Endothelial cell of umbilical vein (primary cell): ENCODE results near the gene STAP1. TPM values are rescaled to one million over a fixed set of nuclear protein-coding genes. Genes with fewer than 3 reads are reported as not detected.

ENCODE experiments used
- BruUV-seq: library from RNA; stranded (reverse); fragments of 400-500 nt; replicated peaks from 2 replicates; lab custom pipeline; 2021; lab: Mats Ljungman, UMichigan
- CTCF ChIA-PET: fragments of 300-600, 350-600 bp; sonication (Branson Sonifier 250); formaldehyde crosslinking; loops from one replicate; lab custom pipeline; 2021; ENCODE audit warnings: antibody characterized with exemption, inconsistent platforms; lab: Charles Lee
- POLR2A ChIA-PET: fragments of 300-600, 350-600 bp; sonication (Branson Sonifier 250); formaldehyde crosslinking; loops from one replicate; lab custom pipeline; 2021; ENCODE audit warnings: antibody characterized with exemption, inconsistent platforms; lab: Charles Lee
- DNase-seq: peaks from one replicate; pipeline ENCODE4 v3.0.0-alpha.2; 2011; ENCODE audit warnings: low read depth, low spot score
- FAIRE-seq: peaks from 2 replicates; lab custom pipeline; 2011; peaks lifted over from hg19 to GRCh38; lab: Jason Lieb, UNC
- H2AFZ ChIP-seq: 2 replicates; pipeline ENCODE4 v1.6.0; 2012; ENCODE audit warnings: low read depth, low read length, control low read depth, inconsistent platforms
- H3K27ac ChIP-seq: 2 replicates; pipeline ENCODE4 v1.5.1; 2011; ENCODE audit warnings: low read depth, mild to moderate bottlenecking, control low read depth, low read length, moderate library complexity; ENCODE audit not compliant: insufficient read depth
- H3K27me3 ChIP-seq, 2 experiments: 2 replicates each; pipeline versions ENCODE4 v1.6.0 to v1.6.1; 2011; ENCODE audit warnings: low read length in 2 of 2, mixed read lengths in 1 of 2; ENCODE audit not compliant: control insufficient read depth in 2 of 2, insufficient read depth in 2 of 2
- H3K36me3 ChIP-seq, 2 experiments: 2 replicates in 1 of 2; 3 replicates in 1 of 2; pipeline ENCODE4 v1.5.1; 2011; ENCODE audit warnings: low read length in 2 of 2, mild to moderate bottlenecking in 1 of 2, moderate library complexity in 1 of 2; ENCODE audit not compliant: control insufficient read depth in 2 of 2, insufficient read depth in 2 of 2; ENCODE audit errors: extremely low read depth in 1 of 2
- H3K4me1 ChIP-seq: 3 replicates; pipeline ENCODE4 v1.5.1; 2011; ENCODE audit warnings: mild to moderate bottlenecking, low read length; ENCODE audit not compliant: control insufficient read depth, insufficient read depth; ENCODE audit errors: extremely low read depth
- H3K4me2 ChIP-seq: 2 replicates; pipeline ENCODE4 v1.6.1; 2011; ENCODE audit warnings: low read length, control low read depth, mixed read lengths; ENCODE audit not compliant: insufficient read depth
- H3K4me3 ChIP-seq, 3 experiments: fragments of 200-600 bp in 1 of 3; sonication (generic), shearing (Covaris generic) in 1 of 3; replicated peaks in 1 of 3; 2 replicates each; pipeline ENCODE4 v1.5.1; 2011 to 2016; ENCODE audit warnings: control low read depth in 3 of 3, low read length in 3 of 3, mild to moderate bottlenecking in 2 of 3, inconsistent platforms in 1 of 3, low read depth in 1 of 3, moderate library complexity in 1 of 3; ENCODE audit not compliant: insufficient read depth in 1 of 3
- H3K79me2 ChIP-seq: 2 replicates; pipeline ENCODE4 v1.6.0; 2012; ENCODE audit warnings: low read length, inconsistent platforms; ENCODE audit not compliant: control insufficient read depth, insufficient read depth
- H3K9ac ChIP-seq: replicated peaks from 2 replicates; pipeline ENCODE3; 2011; ENCODE audit warnings: low read length, control low read depth; ENCODE audit not compliant: insufficient read depth; ENCODE audit errors: extremely low read depth
- H3K9me1 ChIP-seq: replicated peaks from 3 replicates; pipeline ENCODE4 v1.6.0; 2011; ENCODE audit warnings: mild to moderate bottlenecking, low read length; ENCODE audit not compliant: control insufficient read depth, insufficient read depth; ENCODE audit errors: extremely low read depth
- H3K9me3 ChIP-seq: replicated peaks from 2 replicates; pipeline ENCODE4 v1.5.1; 2012; ENCODE audit warnings: low read length, inconsistent platforms; ENCODE audit not compliant: control insufficient read depth, insufficient read depth
- H4K20me1 ChIP-seq: replicated peaks from 2 replicates; pipeline ENCODE3; 2011; ENCODE audit warnings: mild to moderate bottlenecking, low read length; ENCODE audit not compliant: control insufficient read depth, insufficient read depth; ENCODE audit errors: extremely low read depth
- EZH2 ChIP-seq: IDR thresholded peaks from 2 replicates; pipeline ENCODE4 v1.6.1; 2012; ENCODE audit warnings: borderline replicate concordance, low read depth, mild to moderate bottlenecking, moderate library complexity, low read length, inconsistent platforms; ENCODE audit not compliant: severe bottlenecking
- FOS ChIP-seq: IDR thresholded peaks from 2 replicates; pipeline ENCODE4 v1.6.1; 2011; ENCODE audit warnings: mild to moderate bottlenecking, low read length, moderate library complexity, borderline replicate concordance; ENCODE audit not compliant: insufficient read depth
- GATA2 ChIP-seq: IDR thresholded peaks from 2 replicates; pipeline ENCODE4 v1.7.0; 2011; ENCODE audit warnings: low read depth, mild to moderate bottlenecking, moderate library complexity, mixed read lengths, low read length; ENCODE audit not compliant: insufficient read length, insufficient read depth
- JUN ChIP-seq: IDR thresholded peaks from 2 replicates; pipeline ENCODE4 v1.6.1; 2011; ENCODE audit warnings: borderline replicate concordance, low read depth; ENCODE audit not compliant: insufficient read length, insufficient read depth
- MYC ChIP-seq: IDR thresholded peaks from one replicate; pipeline ENCODE4 v1.6.1; 2011; ENCODE audit warnings: mild to moderate bottlenecking, low read depth, low read length
- POLR2A ChIP-seq: IDR thresholded peaks from 2 replicates; pipeline ENCODE4 v1.6.1; 2012; ENCODE audit warnings: low read depth, mild to moderate bottlenecking, control low read depth, low read length
- POLR2AphosphoS5 ChIP-seq: IDR thresholded peaks from 2 replicates; pipeline ENCODE4 v1.6.1; 2012; ENCODE audit warnings: low read depth, mild to moderate bottlenecking, control low read depth, low read length, moderate library complexity; ENCODE audit not compliant: insufficient read depth
- dilution Hi-C: fragments of 300-500 bp; cut with MboI; formaldehyde crosslinking; loops from one replicate; pipeline ENCODE4 v1.15.0; 2019; ENCODE audit warnings: low sequenced_read_pairs; ENCODE audit not compliant: extremely low pct_ligation_motif_present
- intact Hi-C: fragments of 100-400 bp; cut with micrococcal nuclease; formaldehyde crosslinking; loops from one replicate; pipeline ENCODE4 v1.10.0; 2022
- polyA plus RNA-seq, 4 experiments: library from polyadenylated mRNA; depleted of rRNA in 3 of 4; stranded (reverse) in 3 of 4; unstranded in 1 of 4; fragments of >200 nt; gene quantifications; 2 replicates each; pipeline versions ENCODE4 v1.2.1 to v1.2.3, GENCODE V29; 2011 to 2012; ENCODE audit warnings: missing spikeins in 1 of 4
- total RNA-seq: library from RNA; stranded (reverse); gene quantifications from 2 replicates; pipeline ENCODE4 v1.2.3, GENCODE V29; 2021
- TF ChIP-seq, protein P1 (sequence below), 2 donors: IDR thresholded peaks; 1 replicate in 1 of 2; 2 replicates in 1 of 2; pipeline ENCODE4 v1.5.1; 2011; ENCODE audit warnings: low read length in 2 of 2, mild to moderate bottlenecking in 2 of 2, moderate library complexity in 2 of 2, control low read depth in 1 of 2, inconsistent platforms in 1 of 2, low read depth in 1 of 2; ENCODE audit not compliant: insufficient read depth in 1 of 2; ENCODE audit errors: extremely low read depth in 1 of 2
- TF ChIP-seq, protein P2 (sequence below): IDR thresholded peaks from 2 replicates; pipeline ENCODE4 v1.6.1; 2011; ENCODE audit not compliant: insufficient read depth, insufficient read length

The STAP1 gene
- total and polyA plus RNA-seq, 2 donors (not counting 3 experiments of a cell fraction or from before 2014, with no cell fraction given), result not detected

DNA sequence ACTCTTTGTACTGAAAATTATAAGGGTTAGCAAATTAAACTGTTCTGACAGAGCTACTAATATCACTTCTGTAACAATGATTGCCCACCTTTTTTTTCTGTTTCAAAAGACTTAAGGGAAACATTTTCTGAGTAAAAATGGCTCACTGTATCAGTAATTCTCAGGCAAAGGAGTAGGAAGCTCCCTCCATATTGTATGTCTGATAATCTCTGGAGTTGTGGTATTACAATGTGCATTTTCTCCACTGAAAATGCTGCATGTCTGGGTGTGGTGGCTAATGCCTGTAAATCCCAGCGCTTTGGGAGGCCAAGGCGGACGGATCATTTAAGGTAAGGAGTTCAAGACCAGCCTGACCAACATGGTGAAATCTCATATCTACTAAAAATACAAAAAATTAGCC lies 4.4 kb upstream of the STAP1 start:
- no peaks in the 10 kb centered on the region for H3K79me2 ChIP-seq
- no peaks in the 10 kb centered on the region for H3K36me3 ChIP-seq
- no peaks in the 10 kb centered on the region for H4K20me1 ChIP-seq
- H3K4me1 ChIP-seq, result peaks cover 9% of the 10 kb centered on the region
- H2AFZ ChIP-seq, result no peak overlapping the region
- ChIA-PET POLR2A (no interaction called here), CTCF (no interaction called here)
- TF ChIP-seq GATA2 (no peak), EZH2 (no peak), MYC (no peak), JUN (no peak), POLR2A (no peak)
- H3K4me3 ChIP-seq, result no peak overlapping the region
- no peaks in the 10 kb centered on the region for H3K9me3 ChIP-seq
- no peak overlapping the region for H3K27ac ChIP-seq
- DNase-seq, result no peak
- BruUV-seq, result no TSS peak
- dilution Hi-C loops, result no loop called here
- H3K9ac ChIP-seq, result no peak overlapping the region
- no peaks in the 10 kb centered on the region for H3K9me1 ChIP-seq
- no peak overlapping the region for H3K4me2 ChIP-seq
- intact Hi-C loops, result no loop called here
- no peak for FAIRE-seq
- H3K27me3 ChIP-seq, result no peaks in the 10 kb centered on the region

DNA sequence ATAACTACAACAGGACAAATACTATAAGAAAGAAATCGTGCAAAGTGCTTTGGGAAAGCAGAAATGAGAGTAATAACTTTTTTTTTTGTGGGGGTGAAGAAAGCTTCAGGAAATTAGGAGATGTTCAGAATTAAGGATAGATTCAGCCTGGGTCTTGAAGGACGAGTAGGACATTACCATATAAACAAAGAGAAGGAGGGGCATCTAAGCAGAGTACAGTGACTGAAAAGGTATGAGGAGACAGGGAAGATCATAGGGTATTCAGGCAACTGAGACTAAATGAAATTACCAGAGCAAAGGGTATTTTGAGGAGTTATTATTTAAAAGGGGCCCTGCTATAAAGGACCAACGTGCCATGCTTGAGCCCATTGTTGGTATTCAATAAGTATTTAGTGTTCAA lies 3.1 kb upstream of the STAP1 start:
- CTCF ChIA-PET, result no interaction called here
- no peak for FAIRE-seq
- Histone ChIP-seq H3K79me2 (no peaks in the 10 kb centered on the region), H3K9me3 (no peaks in the 10 kb centered on the region), H2AFZ (no peak overlapping the region), H3K9ac (no peak overlapping the region), H3K4me1 (peaks cover 9% of the 10 kb centered on the region), H3K4me2 (no peak overlapping the region), H3K27me3 (no peaks in the 10 kb centered on the region), H3K4me3 (no peak overlapping the region), H3K27ac (no peak overlapping the region), H3K36me3 (no peaks in the 10 kb centered on the region), H4K20me1 (no peaks in the 10 kb centered on the region), H3K9me1 (no peaks in the 10 kb centered on the region)
- intact Hi-C loops (no loop called here), dilution Hi-C loops (no loop called here)
- POLR2A ChIA-PET, result no interaction called here
- DNase-seq, result no peak
- BruUV-seq, result no TSS peak
- TF ChIP-seq, protein P1, sequence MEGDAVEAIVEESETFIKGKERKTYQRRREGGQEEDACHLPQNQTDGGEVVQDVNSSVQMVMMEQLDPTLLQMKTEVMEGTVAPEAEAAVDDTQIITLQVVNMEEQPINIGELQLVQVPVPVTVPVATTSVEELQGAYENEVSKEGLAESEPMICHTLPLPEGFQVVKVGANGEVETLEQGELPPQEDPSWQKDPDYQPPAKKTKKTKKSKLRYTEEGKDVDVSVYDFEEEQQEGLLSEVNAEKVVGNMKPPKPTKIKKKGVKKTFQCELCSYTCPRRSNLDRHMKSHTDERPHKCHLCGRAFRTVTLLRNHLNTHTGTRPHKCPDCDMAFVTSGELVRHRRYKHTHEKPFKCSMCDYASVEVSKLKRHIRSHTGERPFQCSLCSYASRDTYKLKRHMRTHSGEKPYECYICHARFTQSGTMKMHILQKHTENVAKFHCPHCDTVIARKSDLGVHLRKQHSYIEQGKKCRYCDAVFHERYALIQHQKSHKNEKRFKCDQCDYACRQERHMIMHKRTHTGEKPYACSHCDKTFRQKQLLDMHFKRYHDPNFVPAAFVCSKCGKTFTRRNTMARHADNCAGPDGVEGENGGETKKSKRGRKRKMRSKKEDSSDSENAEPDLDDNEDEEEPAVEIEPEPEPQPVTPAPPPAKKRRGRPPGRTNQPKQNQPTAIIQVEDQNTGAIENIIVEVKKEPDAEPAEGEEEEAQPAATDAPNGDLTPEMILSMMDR (IDR thresholded peaks at IDR 0.05; ENCODE audit: extremely low read depth in 1 of 2, insufficient read depth in 1 of 2, low read depth in 1 of 2, low read length in 2 of 2), result no peak
- TF ChIP-seq FOS (no peak), POLR2AphosphoS5 (no peak), POLR2A (no peak), JUN (no peak), GATA2 (no peak), MYC (no peak), EZH2 (no peak)
- TF ChIP-seq, protein P2, sequence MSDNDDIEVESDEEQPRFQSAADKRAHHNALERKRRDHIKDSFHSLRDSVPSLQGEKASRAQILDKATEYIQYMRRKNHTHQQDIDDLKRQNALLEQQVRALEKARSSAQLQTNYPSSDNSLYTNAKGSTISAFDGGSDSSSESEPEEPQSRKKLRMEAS, result no peak
